GM18517 (cell line): Measurements from ENCODE around the gene FMOD.

Source experiments
- ATAC-seq: cut with Tn5 transposase; IDR thresholded peaks from one replicate; pipeline ENCODE4 v1.9.1; 2021; ENCODE audit warnings: mild to moderate bottlenecking, moderate library complexity; ENCODE audit not compliant: unreplicated experiment

FMOD gene

DNA sequence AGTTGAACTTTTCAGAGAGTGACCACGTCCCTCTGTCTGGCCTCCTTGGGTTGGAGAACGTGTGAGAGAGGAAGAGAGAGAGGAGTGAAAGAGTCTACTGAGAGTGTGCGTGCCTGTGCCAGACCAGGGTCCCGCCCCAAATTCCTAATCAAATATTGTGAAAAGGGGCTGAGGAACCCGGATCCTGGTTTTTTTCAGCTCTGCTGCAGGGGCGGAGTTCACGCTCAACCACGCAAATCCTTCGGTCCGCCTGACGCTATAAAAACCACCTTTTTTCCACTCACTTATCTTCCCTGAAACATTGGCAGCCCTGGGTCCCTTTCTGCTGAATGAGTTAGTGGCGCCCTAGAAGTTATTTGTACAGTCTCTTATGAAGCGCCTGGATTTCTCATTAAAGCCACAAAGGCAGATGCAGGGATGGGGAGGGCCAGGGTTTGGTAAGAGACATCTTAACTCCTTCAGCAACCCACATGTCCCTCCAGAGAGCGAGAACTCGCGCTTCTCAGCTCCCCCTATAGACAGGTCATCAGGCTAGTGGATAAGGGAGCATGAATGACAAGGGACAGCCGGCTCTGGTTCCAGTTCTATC, at the start of gene FMOD:
Gene FMOD, minus strand, starts transcription at position 86 of the 589 bp plus-strand sequence. CDS start 2,852 bp downstream, outside the sequence.
- ATAC-seq: no peak

DNA sequence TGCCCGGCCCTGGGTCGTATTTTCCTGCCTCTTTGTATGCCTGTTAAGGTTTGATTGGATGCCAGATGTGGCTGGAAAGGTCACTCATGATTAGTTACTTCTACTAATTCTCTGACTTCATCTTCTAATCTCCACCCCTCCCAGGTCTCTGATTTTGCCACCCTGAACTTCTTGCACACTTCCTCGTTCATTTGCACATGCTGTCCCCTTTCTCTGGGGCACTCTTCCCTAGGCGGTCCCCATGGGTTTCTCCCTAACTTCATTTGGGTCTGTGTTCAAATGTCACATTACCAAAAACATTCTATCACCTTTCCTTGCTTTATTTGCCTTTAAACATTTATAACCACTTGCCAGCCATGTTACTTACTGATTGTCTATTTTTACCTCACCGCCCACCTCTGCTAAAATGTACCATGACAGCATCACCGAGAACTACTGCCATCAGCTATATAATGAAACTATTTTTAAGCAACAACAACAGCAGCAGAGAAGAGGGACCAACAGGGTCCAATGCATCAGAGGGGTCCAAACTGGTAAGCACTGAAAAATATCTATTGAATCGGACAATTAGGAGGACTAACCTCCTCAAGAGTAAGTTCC, 45.8 kb upstream of the FMOD start:
- ATAC-seq: no peak

DNA sequence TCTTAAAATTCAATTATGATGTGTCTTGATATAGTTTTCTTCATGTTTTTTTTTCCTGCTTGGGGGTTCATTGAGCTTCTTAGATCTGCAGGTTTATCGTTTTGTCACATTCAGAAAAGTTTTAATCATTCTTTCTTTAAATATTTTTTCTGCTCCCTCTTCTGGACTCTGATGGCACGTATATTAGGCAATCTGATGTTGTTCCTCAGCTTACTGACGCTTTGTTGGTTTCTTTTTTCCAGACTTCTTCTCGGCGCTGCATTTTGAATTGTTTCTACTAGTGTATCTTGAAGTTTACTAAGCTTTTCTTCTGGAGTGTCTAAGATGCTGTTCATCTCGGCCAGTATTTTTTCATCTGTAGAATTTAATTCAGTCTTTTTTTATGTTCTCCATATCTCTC, 44.8 kb upstream of the FMOD start:
- ATAC-seq: no peak

DNA sequence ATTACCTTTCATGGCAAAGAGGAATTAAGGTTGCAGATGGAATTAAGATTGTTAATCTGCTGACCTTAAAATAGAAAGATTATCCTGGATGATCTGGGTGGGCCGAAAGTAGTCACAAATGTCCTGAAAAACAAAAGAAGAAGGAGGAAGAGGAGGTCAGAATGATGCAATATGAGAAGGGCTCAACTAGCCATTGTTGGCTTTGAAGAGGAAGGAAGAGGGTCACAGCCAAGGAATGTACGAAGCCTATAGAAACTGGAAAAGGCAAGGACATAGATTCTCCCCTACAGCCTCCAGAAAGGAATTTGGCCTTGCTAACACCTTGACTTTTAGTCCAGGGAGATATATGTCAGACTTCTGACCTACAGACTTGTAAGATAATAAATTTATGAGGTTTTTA, 39.4 kb upstream of the FMOD start:
- no peak for ATAC-seq

DNA sequence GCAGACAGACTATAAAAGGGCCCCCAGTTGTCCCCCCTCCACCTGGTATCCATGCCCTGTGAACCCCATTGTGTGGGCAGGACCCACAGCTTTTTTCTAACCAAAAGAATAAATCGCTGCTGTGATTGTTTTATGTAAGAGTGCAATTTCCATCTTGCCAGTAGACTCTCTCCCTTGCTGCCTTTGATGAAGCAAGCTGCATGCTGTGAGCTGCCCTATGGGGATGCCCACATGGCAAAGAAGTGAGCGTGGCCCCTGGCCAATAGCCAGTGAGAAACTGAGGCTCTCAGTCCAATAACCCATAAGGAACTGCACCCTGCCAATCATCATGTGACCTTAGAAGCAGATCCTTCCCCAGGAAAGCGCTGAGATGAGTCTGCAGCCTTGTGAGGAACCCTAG, 37.8 kb upstream of the FMOD start:
- ATAC-seq: no peak

DNA sequence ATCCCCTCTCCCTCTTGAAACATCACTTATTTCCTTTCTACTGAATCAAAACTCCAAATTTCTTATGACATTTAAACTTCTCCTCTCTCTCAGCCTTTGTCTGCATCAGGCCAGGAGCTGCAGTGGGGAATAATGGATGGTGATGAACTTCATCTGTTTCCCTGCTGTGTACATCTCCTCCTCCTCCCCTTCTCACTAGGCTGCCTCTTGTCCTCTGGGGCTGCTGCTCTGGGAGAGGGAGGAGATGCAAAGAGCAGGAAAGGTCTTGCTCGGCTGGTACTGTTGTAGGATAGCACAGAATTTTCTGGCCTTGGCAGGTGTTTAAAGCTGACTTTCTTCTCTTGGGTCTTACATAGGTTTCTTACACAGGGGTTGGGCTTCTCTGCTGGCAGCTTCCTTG, 31.1 kb upstream of the FMOD start:
- no peak for ATAC-seq

DNA sequence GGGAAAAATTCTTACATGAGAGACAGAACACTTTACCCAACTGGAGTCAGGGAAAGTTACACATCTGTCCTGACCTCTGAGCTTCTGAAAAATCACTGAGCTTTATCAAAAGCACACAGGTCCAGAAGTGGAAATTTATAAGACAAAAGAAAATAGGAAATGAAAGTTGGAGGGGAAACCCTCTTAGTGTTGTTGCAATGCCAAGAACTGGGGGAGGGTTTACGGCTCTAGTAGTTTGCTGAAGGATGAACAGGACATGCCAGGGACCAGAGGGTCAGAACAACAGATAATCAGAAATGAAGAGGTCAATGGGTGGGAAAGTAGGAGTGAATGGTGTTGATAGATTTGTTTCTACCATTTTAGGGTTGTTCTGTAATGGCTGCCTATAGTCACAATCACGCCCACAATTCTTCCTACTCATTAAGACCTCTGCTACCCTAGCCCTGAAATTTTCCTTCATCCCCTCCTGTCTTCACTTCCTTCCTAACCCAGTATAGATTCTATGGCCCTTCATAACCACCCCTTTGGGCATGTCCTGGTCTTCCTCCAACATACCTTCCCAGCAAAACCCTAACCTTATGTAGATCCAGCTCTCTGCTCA, 30.3 kb upstream of the FMOD start:
- ATAC-seq: no peak

DNA sequence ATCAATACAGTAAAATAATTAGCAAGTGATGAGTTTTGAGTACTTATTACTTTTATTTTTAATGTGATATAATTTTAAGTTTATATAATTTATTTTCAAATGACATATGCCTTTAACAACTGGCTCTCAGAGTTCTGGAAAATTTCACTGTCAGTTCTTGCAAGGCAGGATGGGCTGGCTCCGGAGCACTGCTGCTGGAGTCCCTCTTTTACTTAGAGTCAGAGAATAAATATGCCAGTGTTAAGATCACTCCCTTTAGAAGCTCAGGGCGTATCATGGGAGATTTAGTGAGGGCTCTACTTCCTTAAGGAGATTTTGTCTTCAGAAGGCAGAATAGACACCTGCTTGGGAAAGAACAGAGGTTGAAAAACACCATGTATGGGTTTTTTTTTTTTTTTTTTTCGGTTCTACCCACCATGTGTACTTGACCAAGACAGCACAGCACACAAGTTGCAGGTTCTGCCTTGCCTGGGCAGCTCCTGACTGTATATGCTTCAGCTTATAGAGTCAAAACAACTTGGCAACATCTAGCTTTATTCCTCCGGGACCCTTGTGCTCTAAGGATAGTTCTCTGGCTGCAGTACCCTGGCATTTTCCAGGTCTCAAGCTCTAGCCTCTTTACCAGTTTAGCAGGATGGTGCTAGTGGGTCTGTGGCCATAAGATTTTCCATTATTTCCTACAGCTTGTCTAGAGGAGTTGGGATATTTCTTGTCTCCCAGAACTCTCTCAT, 29.7 kb upstream of the FMOD start:
- ATAC-seq: no peak

DNA sequence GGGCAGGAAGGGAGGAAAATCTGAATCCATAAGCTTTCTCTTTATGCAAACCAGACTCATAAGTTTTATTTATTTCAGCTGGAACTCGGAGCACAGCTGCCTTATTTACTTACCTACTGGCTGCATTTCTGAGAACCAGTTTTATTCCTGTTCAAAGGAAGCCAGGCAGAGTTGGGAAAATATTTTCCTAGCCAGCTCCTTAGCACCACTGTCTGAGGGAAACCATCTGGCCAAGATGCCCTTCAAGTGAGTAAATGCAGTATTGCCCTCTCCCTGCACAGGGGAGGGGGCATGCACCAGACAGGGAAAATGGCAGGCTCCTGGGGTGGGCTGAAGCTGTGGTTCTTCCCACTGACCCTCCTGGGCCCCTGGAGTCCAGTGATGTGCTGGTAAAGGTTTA, 28.9 kb upstream of the FMOD start:
- ATAC-seq: no peak

DNA sequence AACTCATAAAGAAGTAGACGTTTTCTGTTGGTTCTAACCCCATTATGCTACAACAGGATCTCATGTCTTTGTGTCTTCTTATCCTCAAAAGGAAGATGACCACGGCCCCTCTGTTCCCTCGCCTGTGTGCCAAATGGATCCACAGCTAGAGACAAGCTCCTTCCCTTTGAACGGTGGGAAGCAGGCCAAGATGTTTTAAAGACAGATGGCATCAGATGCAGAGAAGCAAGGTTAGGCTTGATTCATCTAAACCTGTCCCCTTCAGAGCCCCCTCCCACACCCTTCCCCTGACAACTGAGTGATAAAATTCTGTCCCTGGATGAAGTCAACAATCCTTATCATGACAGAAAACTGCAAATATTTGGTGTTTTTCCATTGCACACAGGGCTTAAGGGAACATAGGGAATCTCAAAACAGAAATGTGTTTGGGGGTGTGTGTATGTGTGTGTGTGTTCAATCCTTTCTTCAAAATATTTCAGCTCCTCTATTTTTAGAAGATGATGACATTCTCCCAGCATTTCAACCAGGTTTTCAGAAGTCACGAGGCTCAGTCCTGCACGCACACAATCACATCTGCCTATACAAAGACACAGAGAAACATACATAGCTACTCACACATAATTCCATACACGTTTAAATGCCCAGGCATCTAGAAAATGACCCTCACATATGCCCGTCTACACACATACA, 27.8 kb upstream of the FMOD start:
- ATAC-seq: no peak

DNA sequence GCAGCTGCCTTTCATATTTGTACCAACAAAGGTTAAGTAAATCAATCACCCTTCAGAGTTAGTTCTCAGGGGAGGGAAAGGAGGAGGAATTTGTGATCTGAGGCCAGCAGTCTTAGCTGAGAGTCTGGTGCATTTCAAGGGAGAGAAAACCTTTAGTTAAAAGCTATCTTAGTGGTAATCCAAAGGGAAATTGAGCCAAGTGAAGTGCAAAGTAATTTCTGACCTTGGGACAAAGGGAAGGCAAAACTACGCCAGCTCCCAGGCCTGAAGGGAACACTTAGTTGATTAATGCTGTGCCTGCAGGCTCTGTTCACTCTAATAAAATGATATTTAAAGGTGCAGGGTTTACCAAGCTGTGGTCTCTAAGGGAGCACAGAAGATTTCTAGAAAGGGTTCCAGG, 23.1 kb upstream of the FMOD start:
- ATAC-seq: no peak

DNA sequence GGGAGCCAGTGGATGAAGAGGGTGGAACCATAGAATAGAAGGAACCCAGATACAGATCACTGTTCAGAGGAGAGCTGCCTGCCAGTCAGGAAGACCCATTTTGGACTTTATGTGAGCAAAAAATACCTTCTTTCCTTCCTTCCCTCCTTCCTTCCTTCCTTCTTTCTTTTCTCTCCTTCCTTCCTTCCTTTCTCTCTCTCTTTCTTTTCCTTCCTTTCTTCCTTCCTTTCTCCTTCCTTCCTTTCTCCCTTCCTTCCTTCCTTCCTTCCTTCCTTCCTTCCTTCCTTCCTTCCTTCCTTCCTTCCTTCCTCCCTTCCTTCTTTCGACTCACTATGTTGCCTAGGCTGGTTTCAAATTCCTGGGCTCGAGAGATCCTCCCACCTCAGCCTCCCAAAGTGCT, 22.1 kb upstream of the FMOD start:
- no peak for ATAC-seq

DNA sequence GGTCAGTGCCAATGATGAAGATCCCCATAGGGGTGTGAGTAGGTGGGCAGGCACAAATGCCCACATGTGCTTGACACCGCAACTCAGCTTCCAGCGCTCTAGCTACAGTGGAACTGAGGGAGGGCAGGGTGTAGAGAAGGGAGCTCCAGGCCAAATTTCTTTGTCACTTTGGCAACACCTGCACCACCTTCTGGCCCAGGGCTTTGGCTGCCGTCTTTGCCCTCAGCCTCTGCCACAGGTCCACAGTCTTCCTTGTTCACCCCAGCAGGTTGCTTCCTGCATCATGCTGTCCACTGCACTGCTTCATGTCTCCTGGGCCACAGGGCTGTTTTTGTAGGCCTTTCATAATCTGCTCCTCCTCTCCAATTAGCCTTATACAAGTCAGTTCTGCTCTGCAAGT, 20.4 kb upstream of the FMOD start:
- no peak for ATAC-seq

DNA sequence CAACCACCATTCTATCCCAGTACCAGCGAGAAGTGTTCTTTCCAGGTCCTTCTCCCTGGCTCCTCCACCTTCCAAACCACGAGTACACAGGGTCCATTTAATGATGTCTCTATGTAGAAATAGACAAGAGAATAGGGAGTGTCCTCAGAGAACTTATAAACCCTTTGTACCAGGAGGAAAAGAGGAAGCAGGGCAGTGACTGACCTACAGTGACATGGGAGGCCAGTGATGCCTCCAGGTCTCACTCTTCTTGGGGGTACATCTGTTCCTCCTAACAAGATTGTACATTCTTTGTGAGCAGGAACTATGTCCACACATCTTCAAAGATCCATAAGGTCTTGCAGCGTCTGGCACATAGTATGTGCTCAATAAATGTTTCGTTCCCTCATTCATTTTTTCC, 18.7 kb upstream of the FMOD start:
- ATAC-seq: no peak

DNA sequence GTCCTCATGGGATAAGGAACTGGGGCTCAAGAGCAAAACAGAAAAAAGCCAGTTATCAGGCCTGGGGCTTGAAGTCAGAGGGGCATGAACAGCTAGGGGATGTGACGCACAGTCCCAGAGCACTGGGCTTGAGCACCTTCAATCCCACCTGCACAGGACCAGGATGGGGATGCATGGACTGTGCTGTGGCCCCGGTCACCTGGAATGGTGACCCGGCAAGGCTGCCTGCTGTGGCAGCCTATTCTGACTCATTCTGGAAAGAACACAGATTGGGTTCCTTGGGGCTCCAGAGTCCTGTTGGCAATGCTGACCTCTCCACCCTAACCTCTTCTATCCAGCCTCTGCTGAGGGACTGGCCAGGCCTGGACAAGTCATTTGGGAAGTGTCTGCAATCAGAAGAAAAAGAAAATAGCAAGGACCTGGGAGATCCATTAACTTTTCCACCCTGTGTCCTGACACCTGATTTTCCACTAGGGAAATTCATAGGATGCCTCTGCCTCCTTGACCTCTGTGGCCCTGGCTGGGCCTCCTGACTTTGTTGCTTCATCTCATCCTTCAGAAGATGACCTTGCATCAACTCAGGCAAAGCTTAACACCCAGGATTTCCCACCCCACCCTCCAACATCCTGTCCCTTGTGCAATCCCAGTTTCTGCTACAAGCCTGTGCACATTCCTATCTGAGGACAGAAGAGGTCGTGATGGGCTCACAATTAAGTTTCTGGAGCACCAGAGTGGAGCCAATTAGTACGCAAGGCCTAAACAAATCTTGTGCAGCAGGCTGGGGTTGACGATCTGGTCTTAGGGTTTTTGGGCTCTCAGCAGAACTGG, 17.9 kb upstream of the FMOD start:
- no peak for ATAC-seq

DNA sequence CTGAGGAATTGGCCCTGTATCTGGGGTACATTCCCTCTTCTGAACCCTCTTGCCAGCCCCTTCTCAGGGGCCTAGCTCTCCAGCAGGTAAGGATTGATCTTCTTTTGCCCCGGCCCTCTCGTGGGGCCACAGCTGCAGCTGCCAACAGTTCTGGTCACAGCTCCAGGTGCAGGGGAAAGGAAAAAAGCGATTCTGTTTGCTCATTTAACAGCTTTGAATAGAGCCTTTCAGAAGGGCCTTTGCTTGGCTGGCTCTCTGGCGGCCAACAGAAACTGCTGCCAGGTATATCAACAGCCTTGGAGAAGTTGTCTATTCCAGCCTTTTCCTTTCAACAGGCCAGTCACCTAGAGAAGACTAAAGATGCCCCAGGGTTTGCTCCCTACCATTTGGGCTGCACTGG, 16.1 kb upstream of the FMOD start:
- no peak for ATAC-seq

DNA sequence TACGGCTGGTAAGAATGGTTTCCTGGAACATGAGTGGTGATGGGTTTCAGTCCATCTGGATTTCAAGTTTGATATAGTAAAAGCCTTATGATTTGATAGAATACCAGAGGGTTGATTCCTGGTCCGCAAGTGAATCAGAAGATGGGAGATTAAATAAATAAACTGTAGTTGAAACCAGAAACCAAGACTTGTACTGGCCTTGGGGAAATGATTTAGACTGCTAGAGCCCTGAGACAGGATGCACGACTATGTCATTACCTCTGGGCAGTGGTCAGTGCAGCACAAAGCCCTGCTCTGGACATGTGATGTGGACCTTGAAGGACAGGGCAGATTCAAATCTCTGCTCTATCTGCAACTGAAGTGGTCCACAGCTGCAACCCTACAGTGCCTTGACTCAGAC, 15.6 kb upstream of the FMOD start:
- ATAC-seq: no peak

DNA sequence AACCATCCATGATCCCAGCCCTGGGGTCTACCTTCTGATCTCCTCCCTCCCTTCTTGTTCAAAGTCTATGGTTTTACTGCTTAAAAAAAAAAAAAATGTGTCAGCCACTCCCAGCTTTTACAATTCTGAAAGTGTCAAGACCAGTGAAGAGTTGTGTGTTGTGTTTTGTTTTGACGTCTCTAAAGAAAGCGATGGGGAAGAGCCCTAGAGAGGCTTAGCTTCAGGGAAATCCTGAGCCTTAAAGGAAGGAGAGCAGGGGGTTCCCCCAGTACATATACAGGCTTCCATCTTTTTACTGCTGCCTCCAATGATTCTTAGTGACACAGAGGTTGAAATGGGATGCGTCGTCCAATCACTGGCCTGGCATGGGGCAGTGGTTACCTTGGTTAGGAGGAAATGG, 13.9 kb upstream of the FMOD start:
- ATAC-seq: no peak

DNA sequence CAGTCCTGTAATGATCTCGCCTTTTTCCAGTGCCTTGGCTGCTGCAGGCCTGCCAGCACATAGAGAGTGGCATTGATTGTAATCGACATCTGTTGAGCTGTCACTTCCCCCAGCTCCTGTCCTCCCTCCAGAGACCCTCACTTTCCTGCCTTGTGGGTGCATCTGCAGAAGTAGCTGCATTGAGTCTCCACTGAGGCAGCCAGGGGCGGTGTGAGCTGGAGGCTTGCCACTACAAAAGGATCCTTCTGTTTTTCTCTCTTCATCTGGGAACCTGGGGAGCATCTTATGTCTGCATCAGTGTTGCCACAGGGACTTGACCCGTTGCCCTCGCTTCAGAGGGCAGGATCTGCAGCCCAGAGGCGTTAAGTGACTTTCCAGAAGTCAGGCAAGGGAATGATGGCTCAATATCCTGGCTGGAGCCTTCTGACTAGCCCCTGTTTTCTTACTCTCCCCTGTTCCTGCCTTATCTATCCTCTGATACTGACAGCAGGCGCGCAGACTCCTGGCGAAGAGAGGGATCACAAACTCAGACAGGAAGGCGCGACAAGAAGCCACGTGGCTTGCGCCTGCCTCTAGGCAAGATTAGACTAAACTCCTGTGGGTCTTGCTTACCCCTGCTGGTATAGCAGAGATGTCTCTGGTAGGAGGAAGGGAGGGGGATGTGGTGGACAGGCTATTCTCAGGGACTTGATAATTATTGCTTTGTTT, 13.3 kb upstream of the FMOD start:
- no peak for ATAC-seq

DNA sequence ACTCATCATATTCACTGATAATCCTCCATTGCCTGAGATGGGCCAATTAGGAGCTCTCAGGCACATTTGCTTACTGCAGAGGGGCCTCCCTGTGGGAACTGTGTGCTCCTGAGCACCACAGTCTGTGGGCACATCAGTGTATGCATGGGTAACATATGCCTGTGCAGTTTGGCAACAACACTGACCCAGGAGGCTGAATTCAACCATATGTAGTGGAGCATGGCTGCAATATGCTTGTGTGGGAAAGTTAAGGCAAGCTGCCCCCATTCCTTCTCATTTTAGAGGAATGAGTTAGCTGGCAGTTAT, 11.8 kb upstream of the FMOD start:
- ATAC-seq: no peak
